ENCODE results near the gene NKAPL. TPM values are rescaled to one million over a fixed set of nuclear protein-coding genes. Genes with fewer than 3 reads are reported as not detected.
"Not testable (repeated sequence)": the region's sequence is repeated elsewhere in the genome, so short reads cannot be mapped to it uniquely, and the experiment has no call there.

The NKAPL gene
- total and polyA plus RNA-seq, 7 donors: 5.0 to 27.3 (median 8.1) TPM

DNA sequence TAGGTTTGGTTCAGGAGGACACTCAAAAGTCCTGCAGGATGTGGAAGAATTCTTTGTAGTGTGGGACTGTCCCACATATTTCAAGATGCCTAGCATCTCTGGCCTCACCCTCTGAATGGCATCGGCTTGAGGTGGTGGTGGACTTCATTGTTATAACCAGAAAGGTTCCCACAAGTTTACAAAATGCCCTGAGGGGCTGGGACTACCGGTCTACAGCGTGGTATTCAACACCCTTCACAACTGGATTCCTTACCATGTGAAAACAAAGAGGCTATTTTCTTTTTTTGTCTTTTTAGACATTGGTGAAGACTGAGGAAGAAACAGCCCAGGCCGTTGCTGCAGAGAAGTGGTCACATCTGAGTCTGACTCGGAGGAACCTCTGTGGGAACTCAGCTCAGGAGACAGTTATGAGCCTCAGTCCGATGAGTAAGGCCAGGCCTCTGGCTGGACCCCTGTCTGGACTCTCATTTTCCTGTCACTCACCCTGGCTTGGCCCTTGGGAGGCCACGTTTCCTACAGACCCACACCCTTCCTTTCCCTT, 37.5 kb downstream of the NKAPL start:
- no peak overlapping the region for H3K4me3 ChIP-seq
- H3K27ac ChIP-seq: no peak overlapping the region
- intact Hi-C loops (cut with DNase I): no loop called here
- ATAC-seq: no peak
- WGBS, 3 donors: 93 to 95% (median 94%) methylated on average over 7 of the region's 7 CpGs
- H3K27me3 ChIP-seq (ENCODE audit: insufficient read depth in 3 of 3, low read length in 2 of 3): no peaks in the 10 kb centered on the region
- H3K9me3 ChIP-seq: no peaks in the 10 kb centered on the region
- no peak for TF ChIP-seq CTCF (IDR thresholded peaks at IDR 0.05)
- H3K4me1 ChIP-seq: no peaks in the 10 kb centered on the region
- H3K36me3 ChIP-seq (ENCODE audit: insufficient read depth in 1 of 2, low read depth in 1 of 2): peaks cover 3 to 45% of the 10 kb centered on the region in 2 donors
- DNase-seq: no peak

- TF ChIP-seq CTCF (IDR thresholded peaks at IDR 0.05): no peak
- Histone ChIP-seq H3K4me3 (no peak overlapping the region), H3K9me3 (peaks cover 5% of the 10 kb centered on the region), H3K27me3 (ENCODE audit: insufficient read depth in 3 of 3, low read length in 2 of 3) (no peaks in the 10 kb centered on the region), H3K27ac (no peak overlapping the region), H3K4me1 (no peaks in the 10 kb centered on the region), H3K36me3 (ENCODE audit: insufficient read depth in 1 of 2, low read depth in 1 of 2) (peaks cover 3 to 25% of the 10 kb centered on the region in 2 donors)
- intact Hi-C loops (cut with DNase I): no loop called here
- 93 to 97% (median 94%) methylated on average over 3 of the region's 3 CpGs for WGBS, 3 donors
- DNase-seq (no peak), ATAC-seq (no peak)
These were observed 44.5 kb downstream of the NKAPL start for GRCh38 chr6:28303570-28303969.

DNA sequence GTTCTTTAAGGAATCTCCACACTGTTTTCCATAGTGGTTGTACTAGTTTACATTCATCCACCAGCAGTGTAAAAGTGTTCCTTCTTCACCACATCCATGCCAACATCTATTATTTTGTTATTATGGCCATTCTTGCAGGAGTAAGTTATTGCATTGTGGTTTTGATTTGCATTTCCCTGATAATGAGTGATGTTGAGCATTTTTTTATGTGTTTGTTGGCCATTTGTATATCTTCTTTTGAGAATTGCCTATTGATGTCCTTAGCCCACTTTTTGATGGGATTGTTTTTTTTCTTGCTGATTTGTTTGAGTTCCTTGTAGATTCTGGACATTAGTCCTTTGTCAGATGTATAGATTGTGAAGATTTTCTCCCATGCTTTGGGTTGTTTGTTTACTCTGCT, 47.3 kb downstream of the NKAPL start:
- ATAC-seq; H3K27ac ChIP-seq; H3K27me3 ChIP-seq (ENCODE audit: insufficient read depth in 3 of 3, low read length in 2 of 3); H3K4me3 ChIP-seq; H3K9me3 ChIP-seq; intact Hi-C loops (cut with DNase I); H3K4me1 ChIP-seq; DNase-seq; H3K36me3 ChIP-seq (ENCODE audit: insufficient read depth in 1 of 2, low read depth in 1 of 2): not testable (repeated sequence)

Other genes with a start within 250 kb of the NKAPL start
- under 1 TPM in 3 of 4 donors, not detected in 1; 0.14 to 0.48 (median 0.30) TPM for gene ZNF165, start 178.7 kb upstream of the NKAPL start, total RNA-seq
- gene ZNF165, start 178.7 kb upstream of the NKAPL start, polyA plus RNA-seq: under 1 TPM; 0.31 to 0.35 (median 0.31) TPM
- 1 to 10 TPM in 3 of 4 donors, under 1 TPM in 1; 0.96 to 3.1 (median 1.7) TPM for gene ZSCAN16, start 134.7 kb upstream of the NKAPL start, total RNA-seq
- gene ZSCAN16, start 134.7 kb upstream of the NKAPL start, polyA plus RNA-seq: 1 to 10 TPM; 1.7 to 7.1 (median 3.1) TPM
- gene ZKSCAN8, start 117.4 kb upstream of the NKAPL start, total RNA-seq: 10 to 100 TPM in 2 of 4 donors, 1 to 10 TPM in 2; 7.7 to 12.5 (median 9.2) TPM
- gene ZKSCAN8, start 117.4 kb upstream of the NKAPL start, polyA plus RNA-seq: 1 to 10 TPM; 1.6 to 8.2 (median 3.1) TPM
- 1 to 10 TPM; 5.2 to 6.9 (median 6.3) TPM for gene ZSCAN9, start 34.0 kb upstream of the NKAPL start, total RNA-seq
- 10 to 100 TPM in 1 of 3 donors, 1 to 10 TPM in 2; 3.9 to 10.4 (median 7.4) TPM for gene ZSCAN9, start 34.0 kb upstream of the NKAPL start, polyA plus RNA-seq
- gene ZKSCAN4, start 7.0 kb upstream of the NKAPL start, total RNA-seq: 1 to 10 TPM; 1.0 to 2.2 (median 1.8) TPM
- gene ZKSCAN4, start 7.0 kb upstream of the NKAPL start, polyA plus RNA-seq: 1 to 10 TPM in 2 of 3 donors, under 1 TPM in 1; 0.83 to 2.2 (median 1.2) TPM
- gene ZSCAN26, start 7.8 kb downstream of the NKAPL start, total RNA-seq: 10 to 100 TPM in 2 of 4 donors, 1 to 10 TPM in 2; 6.9 to 12.9 (median 10.1) TPM
- 1 to 10 TPM; 4.2 to 8.0 (median 6.4) TPM for gene ZSCAN26, start 7.8 kb downstream of the NKAPL start, polyA plus RNA-seq
- 1 to 10 TPM in 3 of 4 donors, under 1 TPM in 1; 0.93 to 2.6 (median 1.3) TPM for gene PGBD1, start 22.3 kb downstream of the NKAPL start, total RNA-seq
- 1 to 10 TPM in 1 of 3 donors, under 1 TPM in 2; 0.62 to 1.3 (median 0.79) TPM for gene PGBD1, start 22.3 kb downstream of the NKAPL start, polyA plus RNA-seq
- 10 to 100 TPM in 1 of 4 donors, 1 to 10 TPM in 3; 4.8 to 10.8 (median 7.7) TPM for gene ZSCAN31, start 76.9 kb downstream of the NKAPL start, total RNA-seq
- 1 to 10 TPM; 1.8 to 3.7 (median 2.3) TPM for gene ZSCAN31, start 76.9 kb downstream of the NKAPL start, polyA plus RNA-seq
- gene ZKSCAN3, start 90.7 kb downstream of the NKAPL start, total RNA-seq: 1 to 10 TPM; 1.5 to 4.6 (median 2.9) TPM
- 1 to 10 TPM; 1.3 to 2.9 (median 1.5) TPM for gene ZKSCAN3, start 90.7 kb downstream of the NKAPL start, polyA plus RNA-seq
- gene ZSCAN12, start 140.4 kb downstream of the NKAPL start, total RNA-seq: 1 to 10 TPM in 3 of 4 donors, under 1 TPM in 1; 0.98 to 2.2 (median 1.4) TPM
- 1 to 10 TPM in 1 of 3 donors, under 1 TPM in 2; 0.48 to 1.2 (median 0.49) TPM for gene ZSCAN12, start 140.4 kb downstream of the NKAPL start, polyA plus RNA-seq
- under 1 TPM in 3 of 4 donors, not detected in 1; 0.37 to 0.75 (median 0.44) TPM for gene ZSCAN23, start 184.2 kb downstream of the NKAPL start, total RNA-seq
- under 1 TPM; 0.08 to 0.14 (median 0.13) TPM for gene ZSCAN23, start 184.2 kb downstream of the NKAPL start, polyA plus RNA-seq

Data from psoas muscle (tissue), 8 donors.